KMS-11 (cell line): ENCODE data around the gene DNPH1.

Experiments used
- H2AFZ ChIP-seq: fragments of 200-600 bp; sonication (generic); 2 replicates; pipeline ENCODE4 v1.6.1; 2016; ENCODE audit warnings: antibody characterized with exemption, mixed run types, low read depth
- H3K27ac ChIP-seq: fragments of 200-600 bp; sonication (generic); 2 replicates; pipeline ENCODE4 v1.6.1; 2016; ENCODE audit warnings: mild to moderate bottlenecking, mixed run types
- H3K27me3 ChIP-seq: fragments of 200-600 bp; sonication (generic); 2 replicates; pipeline ENCODE4 v1.6.1; 2017; ENCODE audit warnings: mild to moderate bottlenecking, low read depth, mixed run types, moderate library complexity; ENCODE audit not compliant: insufficient read depth
- H3K36me3 ChIP-seq: fragments of 200-600 bp; sonication (generic); 2 replicates; pipeline ENCODE4 v1.6.1; 2017; ENCODE audit warnings: mild to moderate bottlenecking, mixed run types; ENCODE audit not compliant: insufficient read depth
- H3K4me1 ChIP-seq: fragments of 200-600 bp; sonication (generic); 2 replicates; pipeline ENCODE4 v1.6.1; 2016; ENCODE audit warnings: mild to moderate bottlenecking, low read depth, mixed run types; ENCODE audit not compliant: poor library complexity, severe bottlenecking
- H3K4me2 ChIP-seq: fragments of 200-600 bp; sonication (generic); 2 replicates; pipeline ENCODE4 v1.7.0; 2016; ENCODE audit warnings: mild to moderate bottlenecking, mixed run types
- H3K4me3 ChIP-seq: fragments of 200-600 bp; sonication (generic); IDR thresholded peaks from 2 replicates; pipeline ENCODE4 v1.6.1; 2017; ENCODE audit warnings: low read depth, low read length, mixed read lengths; ENCODE audit not compliant: insufficient read depth
- H3K79me2 ChIP-seq: fragments of 200-600 bp; sonication (generic); 2 replicates; pipeline ENCODE4 v1.6.1; 2016; ENCODE audit warnings: low read depth, mixed run types; ENCODE audit not compliant: insufficient read depth
- H3K9ac ChIP-seq: fragments of 200-600 bp; sonication (generic); 2 replicates; pipeline ENCODE4 v1.6.1; 2016; ENCODE audit warnings: mild to moderate bottlenecking, mixed run types
- H4K20me1 ChIP-seq: fragments of 200-600 bp; sonication (generic); 2 replicates; pipeline ENCODE4 v1.6.1; 2016; ENCODE audit warnings: mild to moderate bottlenecking, mixed run types; ENCODE audit not compliant: insufficient read depth
- CTCF ChIP-seq: fragments of 200-600 bp; sonication (generic); conservative IDR thresholded peaks from 2 replicates; pipeline ENCODE4 v1.6.1; 2017; ENCODE audit warnings: low read depth, mild to moderate bottlenecking, antibody characterized with exemption, low read length, moderate library complexity, mixed read lengths

The DNPH1 gene

GRCh38 chr6:43215066-43215465, 14.2 kb downstream of the DNPH1 start:
- H3K4me1 ChIP-seq, result no peaks in the 10 kb centered on the region
- H3K27ac ChIP-seq, result no peak overlapping the region
- H3K4me3 ChIP-seq, result no peak overlapping the region
- H2AFZ ChIP-seq, result no peak overlapping the region
- no peak overlapping the region for H3K9ac ChIP-seq
- TF ChIP-seq CTCF, result no peak
- no peaks in the 10 kb centered on the region for H3K27me3 ChIP-seq
- H4K20me1 ChIP-seq, result no peaks in the 10 kb centered on the region
- no peaks in the 10 kb centered on the region for H3K36me3 ChIP-seq
- no peaks in the 10 kb centered on the region for H3K79me2 ChIP-seq
- H3K4me2 ChIP-seq, result no peak overlapping the region

GRCh38 chr6:43213431-43213830, 15.8 kb downstream of the DNPH1 start:
- Histone ChIP-seq H3K27me3 (no peaks in the 10 kb centered on the region), H2AFZ (no peak overlapping the region), H4K20me1 (no peaks in the 10 kb centered on the region), H3K4me2 (no peak overlapping the region), H3K4me3 (no peak overlapping the region), H3K79me2 (no peaks in the 10 kb centered on the region), H3K27ac (no peak overlapping the region), H3K9ac (no peak overlapping the region), H3K36me3 (no peaks in the 10 kb centered on the region), H3K4me1 (no peaks in the 10 kb centered on the region)
- no peak for TF ChIP-seq CTCF

GRCh38 chr6:43211955-43212354, 17.3 kb downstream of the DNPH1 start:
- H3K36me3 ChIP-seq, result no peaks in the 10 kb centered on the region
- H3K9ac ChIP-seq, result no peak overlapping the region
- H2AFZ ChIP-seq, result no peak overlapping the region
- H3K79me2 ChIP-seq, result no peaks in the 10 kb centered on the region
- H3K4me2 ChIP-seq, result no peak overlapping the region
- no peak overlapping the region for H3K4me3 ChIP-seq
- H3K4me1 ChIP-seq, result no peaks in the 10 kb centered on the region
- H3K27ac ChIP-seq, result no peak overlapping the region
- H3K27me3 ChIP-seq, result no peaks in the 10 kb centered on the region
- no peaks in the 10 kb centered on the region for H4K20me1 ChIP-seq
- TF ChIP-seq CTCF, result no peak

GRCh38 chr6:43207286-43207685, 22.0 kb downstream of the DNPH1 start:
- Histone ChIP-seq H3K4me2 (no peak overlapping the region), H3K4me1 (no peaks in the 10 kb centered on the region), H3K4me3 (no peak overlapping the region), H4K20me1 (no peaks in the 10 kb centered on the region), H3K27me3 (no peaks in the 10 kb centered on the region), H3K27ac (no peak overlapping the region), H3K9ac (no peak overlapping the region), H3K79me2 (no peaks in the 10 kb centered on the region), H2AFZ (no peak overlapping the region), H3K36me3 (no peaks in the 10 kb centered on the region)
- TF ChIP-seq CTCF, result no peak

GRCh38 chr6:43205849-43206248, 23.4 kb downstream of the DNPH1 start:
- no peaks in the 10 kb centered on the region for H3K36me3 ChIP-seq
- no peaks in the 10 kb centered on the region for H3K79me2 ChIP-seq
- H4K20me1 ChIP-seq, result no peaks in the 10 kb centered on the region
- H2AFZ ChIP-seq, result no peak overlapping the region
- no peak overlapping the region for H3K4me3 ChIP-seq
- H3K4me2 ChIP-seq, result no peak overlapping the region
- H3K9ac ChIP-seq, result no peak overlapping the region
- H3K4me1 ChIP-seq, result no peaks in the 10 kb centered on the region
- H3K27ac ChIP-seq, result no peak overlapping the region
- TF ChIP-seq CTCF, result no peak
- H3K27me3 ChIP-seq, result no peaks in the 10 kb centered on the region
